ENCODE results near the gene FTCDNL1. TPM values are rescaled to one million over a fixed set of nuclear protein-coding genes. Genes with fewer than 3 reads are reported as not detected.

FTCDNL1 gene
- total and polyA plus RNA-seq, 4 donors, result 2.1 to 5.3 (median 4.1) TPM

- TF ChIP-seq JUND (IDR thresholded peaks at IDR 0.05) (no peak), GABPA (IDR thresholded peaks at IDR 0.05 in 1 of 2, conservative IDR thresholded peaks at IDR 0.05 in 1 of 2) (no peak)
Observed at GRCh38 chr2:199807966-199808365, 43.0 kb downstream of the FTCDNL1 start (continued).

GRCh38 chr2:199806179-199806578, 44.8 kb downstream of the FTCDNL1 start:
- no peak for DNase-seq (ENCODE audit: low spot score)
- H3K4me1 ChIP-seq (ENCODE audit: control insufficient read depth in 4 of 4, insufficient read depth in 4 of 4, low read length in 3 of 4), result no peaks in the 10 kb centered on the region
- 79% methylated on average over 7 of the region's 7 CpGs for WGBS
- H3K36me3 ChIP-seq (ENCODE audit: control insufficient read depth in 4 of 4, insufficient read depth in 3 of 4, low read depth in 1 of 4, low read length in 3 of 4), result peaks cover 0 to 3% (median 1%) of the 10 kb centered on the region in 4 donors
- no peaks in the 10 kb centered on the region for H3K9me3 ChIP-seq (ENCODE audit: control insufficient read depth in 4 of 4, low read length in 3 of 4)
- no peak overlapping the region for H3K27ac ChIP-seq (ENCODE audit: low read depth in 1 of 2, low read length in 2 of 2)
- no peak overlapping the region for H3K9ac ChIP-seq (ENCODE audit: low read depth in 1 of 2, low read length in 2 of 2)
- no peak for TF ChIP-seq HNF4A (conservative IDR thresholded peaks at IDR 0.05)
- TF ChIP-seq SP1 (IDR thresholded peaks at IDR 0.05), result no peak
- no peak overlapping the region for H3K4me3 ChIP-seq (ENCODE audit: low read depth in 1 of 3, low read length in 3 of 3)
- H3K27me3 ChIP-seq (ENCODE audit: control insufficient read depth in 4 of 4, insufficient read depth in 4 of 4, low read length in 3 of 4), result no peaks in the 10 kb centered on the region

GRCh38 chr2:199804831-199805230, 46.2 kb downstream of the FTCDNL1 start:
- Histone ChIP-seq H3K27me3 (ENCODE audit: control insufficient read depth in 4 of 4, insufficient read depth in 4 of 4, low read length in 3 of 4) (no peaks in the 10 kb centered on the region), H3K9ac (ENCODE audit: low read depth in 1 of 2, low read length in 2 of 2) (no peak overlapping the region), H3K4me3 (ENCODE audit: low read depth in 1 of 3, low read length in 3 of 3) (no peak overlapping the region), H3K36me3 (ENCODE audit: control insufficient read depth in 4 of 4, insufficient read depth in 3 of 4, low read depth in 1 of 4, low read length in 3 of 4) (peaks cover 0 to 3% (median 0%) of the 10 kb centered on the region in 4 donors), H3K4me1 (ENCODE audit: control insufficient read depth in 4 of 4, insufficient read depth in 4 of 4, low read length in 3 of 4) (no peaks in the 10 kb centered on the region), H3K27ac (ENCODE audit: low read depth in 1 of 2, low read length in 2 of 2) (no peak overlapping the region), H3K9me3 (ENCODE audit: control insufficient read depth in 4 of 4, low read length in 3 of 4) (no peaks in the 10 kb centered on the region)
- TF ChIP-seq YY1 (IDR thresholded peaks at IDR 0.05) (no peak), HNF4A (conservative IDR thresholded peaks at IDR 0.05) (no peak), ATF3 (IDR thresholded peaks at IDR 0.05) (no peak), TAF1 (conservative IDR thresholded peaks at IDR 0.05) (no peak), NR2F2 (IDR thresholded peaks at IDR 0.05) (no peak), HNF4G (IDR thresholded peaks at IDR 0.05) (no peak), GABPA (IDR thresholded peaks at IDR 0.05 in 1 of 2, conservative IDR thresholded peaks at IDR 0.05 in 1 of 2) (no peak)
- TF ChIP-seq, protein P1, sequence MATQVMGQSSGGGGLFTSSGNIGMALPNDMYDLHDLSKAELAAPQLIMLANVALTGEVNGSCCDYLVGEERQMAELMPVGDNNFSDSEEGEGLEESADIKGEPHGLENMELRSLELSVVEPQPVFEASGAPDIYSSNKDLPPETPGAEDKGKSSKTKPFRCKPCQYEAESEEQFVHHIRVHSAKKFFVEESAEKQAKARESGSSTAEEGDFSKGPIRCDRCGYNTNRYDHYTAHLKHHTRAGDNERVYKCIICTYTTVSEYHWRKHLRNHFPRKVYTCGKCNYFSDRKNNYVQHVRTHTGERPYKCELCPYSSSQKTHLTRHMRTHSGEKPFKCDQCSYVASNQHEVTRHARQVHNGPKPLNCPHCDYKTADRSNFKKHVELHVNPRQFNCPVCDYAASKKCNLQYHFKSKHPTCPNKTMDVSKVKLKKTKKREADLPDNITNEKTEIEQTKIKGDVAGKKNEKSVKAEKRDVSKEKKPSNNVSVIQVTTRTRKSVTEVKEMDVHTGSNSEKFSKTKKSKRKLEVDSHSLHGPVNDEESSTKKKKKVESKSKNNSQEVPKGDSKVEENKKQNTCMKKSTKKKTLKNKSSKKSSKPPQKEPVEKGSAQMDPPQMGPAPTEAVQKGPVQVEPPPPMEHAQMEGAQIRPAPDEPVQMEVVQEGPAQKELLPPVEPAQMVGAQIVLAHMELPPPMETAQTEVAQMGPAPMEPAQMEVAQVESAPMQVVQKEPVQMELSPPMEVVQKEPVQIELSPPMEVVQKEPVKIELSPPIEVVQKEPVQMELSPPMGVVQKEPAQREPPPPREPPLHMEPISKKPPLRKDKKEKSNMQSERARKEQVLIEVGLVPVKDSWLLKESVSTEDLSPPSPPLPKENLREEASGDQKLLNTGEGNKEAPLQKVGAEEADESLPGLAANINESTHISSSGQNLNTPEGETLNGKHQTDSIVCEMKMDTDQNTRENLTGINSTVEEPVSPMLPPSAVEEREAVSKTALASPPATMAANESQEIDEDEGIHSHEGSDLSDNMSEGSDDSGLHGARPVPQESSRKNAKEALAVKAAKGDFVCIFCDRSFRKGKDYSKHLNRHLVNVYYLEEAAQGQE (IDR thresholded peaks at IDR 0.05), result no peak
- DNase-seq (ENCODE audit: low spot score), result no peak
- WGBS, result 72% methylated on average over 1 of the region's 1 CpG

DNA sequence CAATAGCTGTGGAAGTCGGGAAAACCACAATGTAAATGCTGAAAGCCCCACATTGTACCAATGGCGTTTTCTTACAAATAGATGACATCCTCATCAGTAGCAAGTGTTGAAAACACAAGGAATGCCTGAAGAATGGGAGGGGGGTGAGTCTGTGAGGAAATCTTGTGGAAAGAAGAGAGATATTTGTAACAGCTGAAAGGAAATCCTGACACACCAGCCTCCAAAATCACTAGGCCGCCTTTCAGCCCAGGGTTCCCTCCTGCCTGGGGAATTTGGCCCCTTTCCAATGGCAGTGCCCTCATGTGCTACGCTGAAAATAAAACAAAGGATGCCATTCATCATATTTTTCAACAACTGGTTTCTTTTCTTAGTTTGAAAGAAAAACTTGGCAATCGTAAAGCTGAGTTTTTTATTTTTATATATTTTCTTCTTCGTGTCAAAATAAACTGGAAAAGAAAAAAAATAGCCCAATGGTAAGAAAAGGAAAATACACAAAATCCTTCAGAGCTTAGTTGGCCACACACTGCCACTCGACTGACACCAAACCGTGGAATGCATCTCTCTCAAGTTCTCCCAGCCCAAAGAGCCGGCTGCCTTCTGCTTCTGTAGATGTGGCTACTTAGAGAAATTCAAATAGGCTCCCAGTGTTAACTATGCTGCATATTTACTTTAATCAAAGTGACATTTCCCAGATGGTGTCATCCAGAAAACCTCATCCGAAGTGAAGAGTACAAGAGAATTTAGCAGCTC, 52.0 kb downstream of the FTCDNL1 start:
- Histone ChIP-seq H3K27ac (ENCODE audit: low read depth in 1 of 2, low read length in 2 of 2) (no peak overlapping the region), H3K9ac (ENCODE audit: low read depth in 1 of 2, low read length in 2 of 2) (no peak overlapping the region), H3K27me3 (ENCODE audit: control insufficient read depth in 4 of 4, insufficient read depth in 4 of 4, low read length in 3 of 4) (no peaks in the 10 kb centered on the region), H3K4me3 (ENCODE audit: low read depth in 1 of 3, low read length in 3 of 3) (no peak overlapping the region), H3K36me3 (ENCODE audit: control insufficient read depth in 4 of 4, insufficient read depth in 3 of 4, low read depth in 1 of 4, low read length in 3 of 4) (no peaks in the 10 kb centered on the region), H3K4me1 (ENCODE audit: control insufficient read depth in 4 of 4, insufficient read depth in 4 of 4, low read length in 3 of 4) (no peaks in the 10 kb centered on the region), H3K9me3 (ENCODE audit: control insufficient read depth in 4 of 4, low read length in 3 of 4) (no peaks in the 10 kb centered on the region)
- 70% methylated on average over 10 of the region's 10 CpGs for WGBS
- no peak for DNase-seq (ENCODE audit: low spot score)
- TF ChIP-seq ATF3 (IDR thresholded peaks at IDR 0.05) (no peak), HNF4A (conservative IDR thresholded peaks at IDR 0.05) (no peak), FOXA2 (IDR thresholded peaks at IDR 0.05) (no peak), NR2F2 (IDR thresholded peaks at IDR 0.05) (no peak), EGR1 (IDR thresholded peaks at IDR 0.05; ENCODE audit: low read depth in 2 of 2) (no peak), SP1 (IDR thresholded peaks at IDR 0.05) (no peak), YY1 (IDR thresholded peaks at IDR 0.05) (no peak), TAF1 (conservative IDR thresholded peaks at IDR 0.05) (no peak)
- TF ChIP-seq, protein P2, sequence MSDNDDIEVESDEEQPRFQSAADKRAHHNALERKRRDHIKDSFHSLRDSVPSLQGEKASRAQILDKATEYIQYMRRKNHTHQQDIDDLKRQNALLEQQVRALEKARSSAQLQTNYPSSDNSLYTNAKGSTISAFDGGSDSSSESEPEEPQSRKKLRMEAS (IDR thresholded peaks at IDR 0.05), result no peak
- TF ChIP-seq, protein P3, sequence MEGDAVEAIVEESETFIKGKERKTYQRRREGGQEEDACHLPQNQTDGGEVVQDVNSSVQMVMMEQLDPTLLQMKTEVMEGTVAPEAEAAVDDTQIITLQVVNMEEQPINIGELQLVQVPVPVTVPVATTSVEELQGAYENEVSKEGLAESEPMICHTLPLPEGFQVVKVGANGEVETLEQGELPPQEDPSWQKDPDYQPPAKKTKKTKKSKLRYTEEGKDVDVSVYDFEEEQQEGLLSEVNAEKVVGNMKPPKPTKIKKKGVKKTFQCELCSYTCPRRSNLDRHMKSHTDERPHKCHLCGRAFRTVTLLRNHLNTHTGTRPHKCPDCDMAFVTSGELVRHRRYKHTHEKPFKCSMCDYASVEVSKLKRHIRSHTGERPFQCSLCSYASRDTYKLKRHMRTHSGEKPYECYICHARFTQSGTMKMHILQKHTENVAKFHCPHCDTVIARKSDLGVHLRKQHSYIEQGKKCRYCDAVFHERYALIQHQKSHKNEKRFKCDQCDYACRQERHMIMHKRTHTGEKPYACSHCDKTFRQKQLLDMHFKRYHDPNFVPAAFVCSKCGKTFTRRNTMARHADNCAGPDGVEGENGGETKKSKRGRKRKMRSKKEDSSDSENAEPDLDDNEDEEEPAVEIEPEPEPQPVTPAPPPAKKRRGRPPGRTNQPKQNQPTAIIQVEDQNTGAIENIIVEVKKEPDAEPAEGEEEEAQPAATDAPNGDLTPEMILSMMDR (IDR thresholded peaks at IDR 0.05; ENCODE audit: low read depth, low read length, missing input control), result no peak
- TF ChIP-seq, protein P1 (IDR thresholded peaks at IDR 0.05), result no peak

Measured in liver (tissue), 9 donors.